Calu3 (cell line): ENCODE results near the gene PGR. TPM values are rescaled to one million over a fixed set of nuclear protein-coding genes. Genes with fewer than 3 reads are reported as not detected.

Experiments used
- BruUV-seq: library from RNA; stranded (reverse); fragments of 400-500 nt; replicated peaks from 2 replicates; lab custom pipeline; 2021; lab: Mats Ljungman, UMichigan
- CTCF ChIA-PET: fragments of 300-600 bp; sonication (Branson Sonifier 250); formaldehyde crosslinking; loops from one replicate; lab custom pipeline; 2022; ENCODE audit warnings: antibody characterized with exemption; lab: Charles Lee
- DNase-seq: peaks from one replicate; pipeline ENCODE4 v3.0.0; 2022
- H3K27ac Mint-ChIP-seq: one replicate; pipeline ENCODE4 v1.8.0; 2022; ENCODE audit warnings: mixed read lengths; ENCODE audit not compliant: unreplicated experiment
- H3K27me3 Mint-ChIP-seq: one replicate; pipeline ENCODE4 v1.8.0; 2022; ENCODE audit warnings: mixed read lengths; ENCODE audit not compliant: unreplicated experiment
- H3K36me3 Mint-ChIP-seq: one replicate; pipeline ENCODE4 v1.8.0; 2022; ENCODE audit warnings: mild to moderate bottlenecking, moderate library complexity, mixed read lengths; ENCODE audit not compliant: insufficient read depth, unreplicated experiment
- H3K4me1 Mint-ChIP-seq: one replicate; pipeline ENCODE4 v1.8.0; 2022; ENCODE audit warnings: mild to moderate bottlenecking, low read depth, mixed read lengths; ENCODE audit not compliant: unreplicated experiment
- H3K4me3 Mint-ChIP-seq: one replicate; pipeline ENCODE4 v1.8.0; 2022; ENCODE audit warnings: mild to moderate bottlenecking, low read depth, moderate library complexity, mixed read lengths; ENCODE audit not compliant: unreplicated experiment
- H3K9me3 Mint-ChIP-seq: one replicate; pipeline ENCODE4 v1.8.0; 2022; ENCODE audit warnings: low read depth, mixed read lengths; ENCODE audit not compliant: unreplicated experiment
- CTCF ChIP-seq: fragments of 200-600 bp; IDR thresholded peaks from one replicate; pipeline ENCODE4 v1.8.0; 2022; ENCODE audit warnings: antibody characterized with exemption; ENCODE audit not compliant: unreplicated experiment
- intact Hi-C: fragments of 100-400 bp; cut with micrococcal nuclease; formaldehyde crosslinking; loops from one replicate; pipeline ENCODE4 v1.10.0; 2022; ENCODE audit not compliant: unreplicated experiment
- total RNA-seq: library from RNA; stranded (reverse); gene quantifications from 2 replicates; pipeline ENCODE4 v1.2.3, GENCODE V29; 2022

The PGR gene
- total RNA-seq, 1 experiment from 2014 or later, result not detected

DNA sequence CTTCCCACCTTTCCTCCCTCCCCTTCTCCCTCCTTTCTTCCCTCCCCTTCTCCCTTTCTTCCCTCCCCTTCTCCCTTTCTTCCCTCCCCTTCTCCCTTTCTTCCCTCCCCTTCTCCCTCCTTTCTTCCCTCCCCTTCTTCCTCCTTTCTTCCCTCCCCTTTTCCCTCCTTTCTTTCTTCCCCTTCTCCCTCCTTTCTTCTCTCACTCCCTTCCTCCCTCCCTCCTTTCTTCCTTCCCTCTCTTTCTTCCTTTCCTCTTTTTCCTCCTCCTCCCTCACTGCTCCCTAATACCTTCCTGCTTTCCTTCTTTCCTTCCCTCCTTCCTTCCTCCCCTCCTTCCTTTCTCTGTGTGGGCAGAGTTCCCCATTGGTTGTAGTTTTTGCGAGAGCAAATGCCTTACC lies 76.1 kb downstream of the PGR start:
- Mint-ChIP-seq H3K27ac (no peak overlapping the region), H3K27me3 (peaks cover 17% of the 10 kb centered on the region), H3K36me3 (no peaks in the 10 kb centered on the region), H3K4me1 (no peaks in the 10 kb centered on the region), H3K9me3 (no peaks in the 10 kb centered on the region), H3K4me3 (no peak overlapping the region)
- CTCF ChIA-PET, result interaction anchor here (0.7 kb wide), 1 partner anchor 145 kb away, joined by 6 read pairs; no protein-coding TSS in a partner anchor
- no TSS peak for BruUV-seq
- DNase-seq, result no peak
- TF ChIP-seq CTCF, result no peak
- intact Hi-C loops, result no loop called here

DNA sequence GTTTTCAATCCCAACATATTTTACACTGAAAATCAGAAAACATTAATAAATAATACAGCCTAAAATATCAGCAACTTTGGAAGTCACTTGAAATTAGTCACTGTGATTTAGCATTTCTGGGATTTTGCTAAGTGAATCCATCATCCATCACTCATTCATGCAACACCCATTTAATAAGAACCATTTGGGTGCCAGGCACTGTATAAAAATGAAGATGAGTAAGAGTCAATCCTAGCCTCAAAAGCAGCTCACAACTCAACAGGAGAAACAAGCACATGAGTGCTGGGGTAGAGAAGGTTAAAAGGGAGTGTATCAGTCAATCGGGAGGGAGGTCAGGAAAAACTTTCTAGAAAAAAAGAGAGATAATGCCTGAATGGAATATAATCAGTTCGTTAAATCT lies 77.9 kb downstream of the PGR start:
- no peak for DNase-seq
- no TSS peak for BruUV-seq
- Mint-ChIP-seq H3K27ac (no peak overlapping the region), H3K27me3 (peaks cover 17% of the 10 kb centered on the region), H3K4me1 (no peaks in the 10 kb centered on the region), H3K36me3 (no peaks in the 10 kb centered on the region), H3K4me3 (no peak overlapping the region), H3K9me3 (no peaks in the 10 kb centered on the region)
- CTCF ChIA-PET, result no interaction called here
- intact Hi-C loops, result no loop called here
- TF ChIP-seq CTCF, result no peak

DNA sequence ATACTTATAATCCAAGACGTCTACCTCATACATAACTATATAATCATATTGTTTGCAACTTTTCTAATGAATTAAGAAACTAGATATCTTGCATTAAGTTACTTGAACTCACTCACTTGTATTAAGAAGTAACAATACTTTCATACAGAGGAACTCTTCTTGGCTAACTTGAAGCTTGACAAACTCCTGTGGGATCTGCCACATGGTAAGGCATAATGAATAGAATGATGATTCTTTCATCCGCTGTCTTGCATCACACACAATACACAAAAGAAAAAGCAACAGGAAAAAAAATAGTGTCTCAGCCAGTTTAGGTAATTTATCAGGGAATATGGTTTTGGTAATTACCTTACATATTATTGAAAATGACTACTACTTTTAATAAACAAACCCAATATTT lies 79.8 kb downstream of the PGR start:
- no peak for TF ChIP-seq CTCF
- Mint-ChIP-seq H3K36me3 (no peaks in the 10 kb centered on the region), H3K9me3 (no peaks in the 10 kb centered on the region), H3K27me3 (peaks cover 17% of the 10 kb centered on the region), H3K27ac (no peak overlapping the region), H3K4me1 (no peaks in the 10 kb centered on the region), H3K4me3 (no peak overlapping the region)
- intact Hi-C loops, result no loop called here
- BruUV-seq, result no TSS peak
- no peak for DNase-seq
- CTCF ChIA-PET, result no interaction called here

GRCh38 chr11:101049123-101049522 lies 80.5 kb downstream of the PGR start:
- Mint-ChIP-seq H3K4me3 (no peak overlapping the region), H3K9me3 (no peaks in the 10 kb centered on the region), H3K27ac (no peak overlapping the region), H3K36me3 (no peaks in the 10 kb centered on the region), H3K27me3 (peaks cover 17% of the 10 kb centered on the region), H3K4me1 (no peaks in the 10 kb centered on the region)
- TF ChIP-seq CTCF, result no peak
- BruUV-seq, result no TSS peak
- DNase-seq, result no peak
- intact Hi-C loops, result no loop called here
- CTCF ChIA-PET, result no interaction called here
